HG03354 (cell line): ENCODE measurements around the gene MYRF.

Experiments
- ATAC-seq: cut with Tn5 transposase; IDR thresholded peaks from one replicate; pipeline ENCODE4 v1.9.1; 2021; ENCODE audit warnings: mild to moderate bottlenecking; ENCODE audit not compliant: unreplicated experiment, poor library complexity, severe bottlenecking

The MYRF gene

DNA sequence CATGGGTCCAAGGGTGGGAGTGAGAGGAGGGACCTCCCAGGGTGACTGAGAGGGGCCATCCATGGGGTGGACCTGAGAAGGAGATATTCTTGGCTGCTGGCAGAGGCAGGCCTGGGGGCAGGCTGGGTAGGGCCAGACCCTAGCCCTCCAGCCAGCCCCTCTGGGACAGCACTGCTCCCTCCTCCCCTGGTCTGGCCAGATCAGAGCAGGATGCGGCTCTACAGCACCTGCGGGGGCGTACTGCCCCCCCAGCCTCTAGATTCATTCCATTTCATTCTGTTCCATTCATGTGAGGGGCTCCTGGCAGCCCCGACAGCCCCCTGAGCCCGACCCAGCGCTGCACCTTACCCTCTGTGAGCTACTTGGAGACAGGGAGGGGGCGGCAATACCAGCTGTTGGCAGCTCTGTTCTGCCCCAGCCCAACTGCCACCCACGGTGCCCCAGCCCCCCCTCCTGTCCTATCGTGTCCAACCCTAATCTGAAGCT is 34.3 kb upstream of the MYRF start:
- ATAC-seq, result no peak

DNA sequence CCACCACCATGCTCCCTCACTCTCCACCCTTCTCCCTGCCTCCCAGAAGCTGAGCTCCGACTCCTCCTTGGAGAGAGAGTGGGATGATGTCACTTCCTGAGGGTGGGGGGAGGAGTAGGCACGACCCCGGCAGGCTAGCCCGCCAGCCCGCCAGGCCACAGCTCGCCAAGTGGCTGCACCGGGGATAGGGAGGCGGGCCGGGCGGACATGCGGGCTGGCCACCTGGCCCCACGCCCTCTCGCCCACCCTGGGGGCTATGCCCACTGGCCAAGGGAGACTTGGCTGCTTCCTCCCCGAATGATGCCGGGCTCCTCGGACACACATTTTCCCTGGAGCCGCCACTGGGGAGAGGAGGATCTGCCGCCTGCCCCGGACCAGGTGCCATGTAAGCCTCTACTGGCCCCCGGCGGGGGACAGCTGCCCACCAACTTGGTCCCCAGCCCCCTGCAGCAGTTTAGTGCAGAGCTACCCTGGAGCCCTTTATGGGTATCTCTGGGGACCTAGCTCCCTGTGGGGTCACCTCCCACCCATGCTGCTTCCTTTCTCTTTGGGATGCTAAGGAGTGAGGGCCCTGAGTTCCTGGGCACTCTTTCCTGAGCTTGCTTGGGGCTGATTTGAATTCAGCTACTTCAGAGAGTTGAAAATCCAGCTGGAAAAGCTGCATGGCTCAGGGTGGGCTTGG is 33.7 kb upstream of the MYRF start:
- ATAC-seq, result no peak

DNA sequence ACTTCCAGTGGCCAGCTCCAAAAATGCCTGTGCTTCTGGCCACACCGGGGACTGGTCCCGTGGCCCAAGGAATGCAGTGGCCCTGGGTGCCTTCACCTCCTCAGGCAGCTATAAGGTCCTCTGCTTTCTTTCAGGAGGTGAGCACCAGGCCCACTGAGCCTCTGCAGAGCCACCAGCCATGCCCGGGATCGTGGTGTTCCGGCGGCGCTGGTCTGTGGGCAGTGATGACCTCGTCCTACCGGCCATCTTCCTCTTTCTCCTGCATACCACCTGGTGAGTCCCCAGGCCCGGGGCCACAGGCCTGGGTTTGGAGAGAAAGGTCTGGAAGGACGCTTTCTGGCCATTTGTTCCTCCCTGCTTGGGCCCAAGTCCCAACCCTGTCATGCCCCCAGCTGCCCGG is 32.5 kb upstream of the MYRF start:
- ATAC-seq, result no peak

DNA sequence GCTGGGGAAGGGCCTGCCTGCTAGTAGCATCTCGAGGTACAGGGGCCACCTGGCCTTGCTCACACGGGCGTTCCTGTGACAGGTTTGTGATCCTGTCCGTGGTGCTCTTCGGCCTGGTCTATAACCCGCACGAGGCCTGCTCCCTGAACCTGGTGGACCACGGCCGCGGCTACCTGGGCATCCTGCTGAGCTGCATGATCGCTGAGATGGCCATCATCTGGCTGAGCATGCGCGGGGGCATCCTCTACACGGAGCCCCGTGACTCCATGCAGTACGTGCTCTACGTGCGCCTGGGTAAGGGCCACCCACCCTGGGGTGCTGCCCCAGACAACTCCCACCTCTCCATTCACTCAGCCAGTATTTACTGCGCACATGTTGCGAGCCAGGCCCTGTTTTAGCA is 31.8 kb upstream of the MYRF start:
- ATAC-seq, result no peak

DNA sequence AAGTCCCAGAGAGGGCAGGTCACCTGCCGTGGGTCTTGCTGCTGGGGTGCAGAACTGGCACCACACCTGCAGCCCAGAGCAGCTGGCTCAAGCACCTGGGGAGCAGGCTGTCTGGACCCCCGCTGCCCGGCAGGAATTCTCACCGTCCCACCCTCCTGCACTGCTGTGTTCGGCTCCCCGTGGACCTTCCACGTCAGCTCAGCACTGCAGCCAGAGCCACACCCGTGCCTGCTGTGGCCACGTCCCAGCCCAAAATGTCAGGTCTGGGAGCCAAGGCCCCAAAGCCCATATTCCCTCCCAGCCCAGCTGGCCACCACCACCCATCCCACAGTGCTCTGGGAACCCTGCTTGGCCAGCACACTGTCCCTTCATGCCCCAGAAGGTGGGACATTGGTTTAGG is 28.0 kb upstream of the MYRF start:
- no peak for ATAC-seq

DNA sequence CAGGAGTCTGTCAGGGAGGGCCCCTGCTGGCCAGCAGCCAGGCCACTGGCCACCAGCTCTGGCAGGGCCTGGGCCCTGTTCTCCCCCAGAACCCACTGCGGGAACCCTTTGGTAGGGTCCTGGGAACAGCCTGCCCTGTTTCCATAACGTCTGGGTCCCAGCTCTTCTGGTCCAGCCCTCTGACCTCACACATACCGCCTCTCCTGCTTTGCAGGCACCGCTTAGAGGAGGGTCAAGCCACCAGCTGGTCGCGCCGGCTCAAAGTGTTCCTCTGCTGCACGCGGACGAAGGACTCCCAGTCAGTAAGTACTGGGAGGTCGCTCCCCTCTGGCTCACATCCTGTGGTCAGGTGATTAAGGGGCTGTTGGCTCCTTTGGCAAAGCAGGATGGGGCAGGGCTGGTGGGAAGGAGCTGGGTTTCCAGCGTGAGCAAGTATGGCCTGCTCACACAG is 26.6 kb upstream of the MYRF start:
- ATAC-seq, result no peak

DNA sequence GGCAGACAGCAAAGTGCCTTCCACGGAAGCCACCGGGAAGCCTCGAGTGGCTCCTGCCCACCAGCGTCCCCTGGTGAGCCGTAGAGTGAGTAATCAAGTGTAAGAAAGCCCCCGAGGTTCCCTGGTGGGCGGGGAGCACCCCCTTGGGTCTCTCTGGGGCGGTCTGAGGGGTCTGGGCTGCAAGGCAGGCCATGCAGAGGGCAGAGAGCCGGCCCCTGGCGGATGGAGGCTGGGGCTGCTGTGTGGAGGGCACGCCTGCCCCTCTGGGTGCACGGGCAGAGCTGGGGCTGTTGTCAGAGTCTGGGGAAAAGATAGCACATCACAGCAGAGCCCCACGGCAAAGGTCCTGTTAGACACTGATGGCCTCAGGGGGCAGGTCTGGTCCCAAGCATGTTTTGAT is 25.7 kb upstream of the MYRF start:
- no peak for ATAC-seq

DNA sequence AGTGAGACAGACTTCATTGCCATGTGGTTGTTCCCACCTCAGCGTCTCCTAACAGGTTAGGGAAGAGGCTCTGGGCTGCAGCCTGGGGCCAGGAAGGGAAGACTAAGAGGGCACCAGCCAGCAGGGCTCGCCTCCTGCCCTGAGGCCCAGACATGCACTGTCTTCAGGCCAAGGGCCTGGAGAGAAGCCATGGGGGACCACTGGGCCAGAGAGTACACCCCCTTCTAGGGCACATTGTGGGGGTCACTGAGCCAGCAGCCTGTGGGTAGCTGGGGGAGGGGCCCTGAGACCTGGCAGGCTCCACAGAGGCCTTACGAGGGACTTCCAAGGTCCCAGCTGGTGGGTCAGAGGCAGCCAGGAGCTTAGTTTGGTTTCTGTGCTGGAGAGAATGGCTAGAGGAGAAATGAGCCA is 25.0 kb upstream of the MYRF start:
- ATAC-seq, result no peak

DNA sequence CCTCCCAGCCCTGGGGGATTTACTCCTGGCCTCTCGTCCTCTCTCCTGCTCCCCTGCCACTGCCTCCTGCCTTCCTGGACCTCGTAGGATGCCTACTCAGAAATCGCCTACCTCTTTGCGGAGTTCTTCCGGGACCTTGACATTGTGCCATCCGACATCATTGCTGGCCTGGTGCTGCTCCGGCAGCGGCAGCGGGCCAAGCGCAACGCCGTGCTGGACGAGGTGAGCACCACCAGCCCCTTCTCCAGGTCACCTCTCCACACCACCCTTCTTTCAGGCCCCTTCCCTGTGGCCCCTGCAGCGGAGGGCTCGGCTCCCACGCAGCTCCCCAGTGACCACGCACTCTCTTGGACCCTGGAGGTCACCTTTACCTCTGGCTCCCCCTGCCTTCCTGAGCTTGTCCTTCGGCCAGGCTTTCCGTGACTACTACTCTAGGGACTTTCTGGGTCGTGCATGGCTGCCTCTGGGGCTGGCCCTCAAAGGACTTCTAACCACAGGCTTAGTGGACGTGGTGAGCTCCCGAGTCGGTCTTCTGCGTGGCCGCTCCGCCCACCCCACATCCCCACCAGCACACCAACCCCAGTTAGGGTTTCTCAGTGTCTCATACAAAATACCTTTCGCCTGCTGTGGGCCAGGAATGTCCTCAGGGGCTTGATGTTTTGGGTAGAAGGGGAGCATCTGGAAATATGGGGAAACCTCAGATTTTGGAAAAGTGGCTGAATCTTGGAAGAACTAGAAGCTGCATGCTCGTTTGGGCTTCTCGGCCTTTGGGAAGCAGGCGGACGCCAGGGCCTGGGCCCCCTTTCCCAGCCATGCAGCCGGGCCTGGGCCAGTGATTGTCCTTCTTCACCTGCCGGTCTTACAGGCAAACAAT is 24.1 kb upstream of the MYRF start:
- ATAC-seq, result no peak

DNA sequence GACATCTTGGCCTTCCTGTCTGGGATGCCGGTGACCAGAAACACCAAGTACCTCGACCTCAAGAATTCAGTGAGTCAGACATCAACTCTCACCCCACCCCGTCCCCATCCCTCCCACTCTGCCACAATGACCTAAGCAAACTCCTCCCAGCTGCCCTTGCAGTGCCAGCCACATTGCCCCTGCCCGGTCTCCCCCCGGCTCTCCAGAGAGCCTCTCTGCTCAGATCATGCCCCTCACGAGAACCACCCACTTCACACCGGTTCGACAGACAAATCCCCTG is 23.6 kb upstream of the MYRF start:
- no peak for ATAC-seq

DNA sequence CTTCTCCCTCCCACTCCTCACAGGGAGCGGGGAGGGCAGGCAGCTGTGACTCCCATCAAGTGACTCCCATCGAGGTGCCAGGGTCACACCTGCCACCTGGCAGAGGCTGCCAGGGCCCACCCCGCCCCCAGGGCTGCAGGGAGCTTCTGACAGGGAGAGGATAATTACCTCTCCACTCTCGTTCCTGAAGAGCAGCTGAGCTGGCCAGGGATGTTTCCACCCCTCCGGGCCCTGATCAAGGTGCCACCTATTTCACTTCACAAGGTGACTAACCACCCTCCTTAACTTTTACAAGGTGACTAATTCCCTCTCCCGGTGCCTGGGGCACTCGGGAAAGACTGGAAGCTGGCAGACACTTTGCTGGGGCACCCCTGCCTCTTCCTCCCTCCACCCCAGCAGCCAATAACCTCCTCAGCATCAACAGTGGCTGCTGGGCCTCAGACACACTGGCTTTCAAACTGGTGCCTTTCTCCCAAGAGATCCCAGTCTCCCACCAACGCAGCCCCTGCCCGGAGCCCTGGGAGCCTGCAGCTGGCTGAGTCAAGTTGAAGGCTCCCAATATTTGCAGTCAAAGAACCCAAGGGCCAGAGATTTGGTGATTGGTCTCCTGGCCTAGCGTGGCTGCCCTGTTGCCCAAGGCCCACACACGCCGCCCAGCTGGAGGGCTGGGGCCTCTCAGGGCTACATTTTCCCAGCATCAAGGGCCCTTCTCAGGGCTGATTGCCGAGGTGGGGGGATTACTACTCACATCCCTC is 22.0 kb upstream of the MYRF start:
- no peak for ATAC-seq

DNA sequence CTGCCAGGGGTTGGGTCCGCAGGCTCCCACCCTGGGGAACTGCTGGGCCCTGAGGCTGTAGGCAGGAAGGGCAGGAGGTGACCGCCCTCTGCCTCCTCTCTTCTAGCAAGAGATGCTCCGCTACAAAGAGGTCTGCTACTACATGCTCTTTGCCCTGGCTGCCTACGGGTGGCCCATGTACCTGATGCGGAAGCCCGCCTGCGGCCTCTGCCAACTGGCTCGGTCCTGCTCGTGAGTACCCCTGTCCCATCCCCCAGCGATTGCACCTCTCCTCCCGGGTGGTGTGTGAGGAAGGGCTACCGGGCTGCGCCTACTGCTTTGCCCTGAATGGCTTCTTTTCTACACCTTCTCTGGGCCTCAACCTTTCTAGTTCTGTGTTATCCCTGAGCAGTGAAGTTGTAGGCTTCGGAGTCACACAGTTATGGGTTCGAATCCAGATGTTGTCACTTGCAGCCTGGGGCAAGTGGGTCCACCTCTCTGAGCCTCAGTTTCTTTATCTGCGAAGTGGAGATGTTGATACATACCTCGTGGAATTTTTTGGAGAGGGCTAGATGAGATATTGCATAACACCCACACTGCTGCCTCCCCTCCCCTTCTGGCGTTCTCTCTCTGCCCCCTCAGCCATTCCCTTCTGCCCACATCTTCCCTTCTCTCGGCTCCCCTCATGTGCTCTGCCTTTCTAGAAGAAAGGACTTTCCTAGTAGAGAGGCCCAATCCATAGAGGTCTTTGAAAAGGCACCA is 21.1 kb upstream of the MYRF start:
- ATAC-seq, result no peak

DNA sequence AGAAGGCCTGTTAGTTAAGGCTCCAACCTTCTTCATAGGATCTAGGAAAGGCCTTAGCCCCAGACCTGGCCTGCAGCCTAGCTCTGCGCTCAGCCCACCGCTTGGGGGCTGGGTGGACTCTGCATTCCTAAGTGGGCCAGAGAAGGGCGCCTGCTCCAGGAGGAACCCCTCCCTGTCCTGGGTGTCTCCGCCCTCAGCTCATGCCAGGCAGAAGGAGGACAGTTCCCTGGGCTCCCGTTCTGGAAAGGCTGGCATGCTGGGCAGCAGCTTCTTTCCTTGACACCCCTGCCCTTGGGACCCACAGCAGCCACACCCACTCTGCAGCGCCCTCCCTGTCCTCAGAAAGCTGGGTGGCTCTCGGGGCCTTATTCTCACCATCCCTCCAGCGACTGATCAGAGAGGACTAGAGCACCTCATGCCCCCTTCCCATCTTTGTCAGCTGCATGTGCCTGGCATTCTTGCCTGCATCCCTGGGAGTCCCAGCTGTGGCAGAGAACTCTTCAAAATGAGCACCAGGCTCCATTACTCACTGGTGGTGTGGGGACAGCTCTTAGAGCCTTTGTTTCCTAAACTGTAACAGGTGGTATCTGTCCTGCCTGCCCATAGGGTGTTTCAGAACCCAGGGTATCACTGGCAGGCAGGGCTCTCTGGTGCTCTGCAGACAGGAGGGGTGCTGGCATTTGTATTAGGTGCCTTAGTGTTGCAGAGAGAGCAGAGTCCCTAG is 20.3 kb upstream of the MYRF start:
- ATAC-seq, result no peak

DNA sequence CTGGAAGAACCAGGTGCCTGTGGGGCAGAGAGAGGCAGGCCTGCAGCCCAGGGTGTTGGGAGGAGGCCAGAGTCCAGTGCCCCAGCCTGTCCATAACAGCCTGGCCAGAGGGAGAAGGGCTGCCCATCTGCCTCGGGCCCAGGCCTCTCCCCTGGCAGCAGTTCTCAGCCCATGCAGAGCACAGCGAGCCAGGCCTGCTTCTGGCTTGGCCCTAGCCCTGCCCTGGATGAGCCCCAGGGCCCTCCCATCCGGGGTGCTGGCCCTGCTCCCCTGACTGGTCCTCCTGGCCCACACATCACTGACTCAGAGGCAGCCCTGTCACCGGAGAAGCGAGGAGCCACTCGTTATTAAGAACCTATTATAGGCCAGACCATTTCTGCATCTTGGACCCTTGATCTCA is 19.7 kb upstream of the MYRF start:
- ATAC-seq, result no peak

DNA sequence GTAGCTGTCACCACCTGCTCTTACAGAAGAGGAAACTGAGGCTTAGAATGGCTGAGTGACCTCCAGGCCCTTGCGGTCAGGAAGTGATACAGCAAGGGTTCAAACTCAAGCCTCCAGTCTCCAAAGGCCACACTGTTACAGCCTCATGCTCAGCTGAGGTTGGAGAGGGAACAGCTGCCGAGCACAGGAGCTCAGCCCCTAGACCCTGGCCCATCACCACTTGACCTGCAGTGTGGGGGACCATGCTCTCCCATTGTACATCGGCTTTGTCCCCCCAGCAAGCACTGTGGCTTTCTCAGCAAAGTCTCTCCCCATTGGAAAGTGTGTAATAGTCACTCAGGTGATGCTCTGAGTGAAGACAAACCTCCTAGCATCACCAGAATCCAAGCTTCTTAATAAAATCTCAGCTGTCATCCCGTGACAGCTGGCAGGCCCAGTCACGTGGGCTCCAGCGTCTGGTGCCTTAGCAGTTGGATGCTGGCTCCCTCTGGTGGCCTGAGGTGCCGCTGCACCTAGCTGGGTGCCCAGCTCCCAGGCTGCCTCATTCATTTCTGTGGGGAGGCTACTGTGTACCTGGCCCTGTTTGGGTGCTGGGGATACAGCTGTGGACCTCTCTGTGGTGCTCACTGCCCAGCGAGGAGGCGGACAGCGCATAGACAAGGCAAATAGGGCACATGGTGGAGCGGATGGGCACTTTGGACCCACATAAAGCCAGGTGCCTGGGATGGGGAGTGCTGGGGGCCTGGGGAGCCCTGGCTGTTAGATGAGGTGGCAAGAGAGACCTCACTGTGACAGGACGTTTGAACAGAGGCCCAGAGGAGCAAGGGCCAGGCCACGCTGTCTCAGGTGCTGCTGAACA is 19.1 kb upstream of the MYRF start:
- ATAC-seq, result peak; percentile 85

DNA sequence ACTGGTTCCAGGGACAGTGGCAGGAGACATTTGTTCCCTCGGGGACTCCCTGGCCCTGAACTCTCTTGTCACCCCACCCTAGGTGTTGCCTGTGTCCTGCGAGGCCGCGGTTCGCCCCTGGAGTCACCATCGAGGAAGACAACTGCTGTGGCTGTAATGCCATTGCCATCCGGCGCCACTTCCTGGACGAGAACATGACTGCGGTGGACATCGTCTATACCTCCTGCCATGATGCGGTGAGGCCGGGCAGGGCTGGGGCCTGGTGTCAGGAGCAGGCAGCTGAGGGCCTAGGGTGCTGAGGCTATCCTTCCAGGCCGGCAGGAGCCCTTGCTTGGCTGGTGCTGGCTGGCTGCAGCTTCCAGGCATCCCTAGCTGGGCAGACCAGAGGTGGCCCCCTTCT is 17.7 kb upstream of the MYRF start:
- no peak for ATAC-seq

DNA sequence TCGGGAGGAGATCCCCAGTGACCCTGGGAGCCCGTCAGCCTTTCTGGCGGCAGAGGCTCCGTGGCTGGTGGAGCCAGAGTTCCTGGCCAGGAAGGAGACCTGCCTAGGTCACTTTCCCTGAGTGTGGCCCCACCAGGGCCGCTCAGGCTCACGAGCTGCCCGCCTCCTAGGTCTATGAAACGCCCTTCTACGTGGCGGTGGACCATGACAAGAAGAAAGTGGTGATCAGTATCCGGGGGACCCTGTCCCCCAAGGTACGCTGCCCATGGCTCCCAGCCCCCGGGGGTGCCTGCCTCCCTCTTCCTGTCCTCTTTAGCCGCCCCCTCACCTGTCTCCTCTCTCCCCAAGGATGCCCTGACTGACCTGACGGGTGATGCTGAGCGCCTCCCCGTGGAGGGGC is 17.0 kb upstream of the MYRF start:
- no peak for ATAC-seq

DNA sequence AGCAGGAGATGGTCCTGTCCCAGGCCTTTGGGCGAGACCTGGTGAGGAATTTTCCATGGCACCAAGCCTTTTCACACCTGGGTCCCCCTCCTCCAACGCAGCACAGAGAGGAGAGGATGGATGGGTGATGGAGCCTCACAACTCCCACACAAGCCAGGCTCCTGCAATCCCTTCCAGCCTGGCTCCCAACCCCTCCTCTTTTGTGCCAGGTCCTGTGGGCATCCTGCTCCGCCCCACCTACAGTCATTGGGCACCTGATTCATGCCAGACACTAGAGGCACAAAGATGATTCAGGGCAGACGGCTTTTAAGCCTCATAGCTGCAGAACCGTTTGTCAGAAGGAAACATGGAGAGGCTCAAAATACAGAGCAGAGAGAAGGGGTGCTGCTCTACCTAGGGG is 16.1 kb upstream of the MYRF start:
- no peak for ATAC-seq

DNA sequence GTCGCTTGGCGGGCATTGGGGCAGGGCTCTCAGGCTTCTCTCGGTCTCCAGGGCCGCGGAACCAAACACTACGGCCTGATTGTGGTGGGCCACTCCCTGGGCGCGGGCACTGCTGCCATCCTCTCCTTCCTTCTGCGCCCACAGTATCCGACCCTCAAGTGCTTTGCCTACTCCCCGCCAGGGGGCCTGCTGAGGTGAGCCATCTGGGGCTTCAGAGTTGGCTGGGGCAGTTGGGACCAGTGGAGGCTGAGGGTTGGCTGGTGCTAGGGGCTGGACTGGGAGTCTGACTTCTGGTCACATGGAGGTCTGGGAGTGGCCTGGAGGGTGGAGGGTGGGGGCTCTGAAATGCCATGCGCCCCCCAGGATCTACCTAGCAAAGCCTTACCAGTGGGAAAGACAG is 15.3 kb upstream of the MYRF start:
- no peak for ATAC-seq
